ENCODE data around the gene ZNF324. TPM values are rescaled to one million over a fixed set of nuclear protein-coding genes. Genes with fewer than 3 reads are reported as not detected.

Gene ZNF324
- total and polyA plus RNA-seq, 2 of the 13 experiments (the other 11 are each of a cell fraction or from before 2014, with no cell fraction given): 1.1 to 4.7 TPM

DNA sequence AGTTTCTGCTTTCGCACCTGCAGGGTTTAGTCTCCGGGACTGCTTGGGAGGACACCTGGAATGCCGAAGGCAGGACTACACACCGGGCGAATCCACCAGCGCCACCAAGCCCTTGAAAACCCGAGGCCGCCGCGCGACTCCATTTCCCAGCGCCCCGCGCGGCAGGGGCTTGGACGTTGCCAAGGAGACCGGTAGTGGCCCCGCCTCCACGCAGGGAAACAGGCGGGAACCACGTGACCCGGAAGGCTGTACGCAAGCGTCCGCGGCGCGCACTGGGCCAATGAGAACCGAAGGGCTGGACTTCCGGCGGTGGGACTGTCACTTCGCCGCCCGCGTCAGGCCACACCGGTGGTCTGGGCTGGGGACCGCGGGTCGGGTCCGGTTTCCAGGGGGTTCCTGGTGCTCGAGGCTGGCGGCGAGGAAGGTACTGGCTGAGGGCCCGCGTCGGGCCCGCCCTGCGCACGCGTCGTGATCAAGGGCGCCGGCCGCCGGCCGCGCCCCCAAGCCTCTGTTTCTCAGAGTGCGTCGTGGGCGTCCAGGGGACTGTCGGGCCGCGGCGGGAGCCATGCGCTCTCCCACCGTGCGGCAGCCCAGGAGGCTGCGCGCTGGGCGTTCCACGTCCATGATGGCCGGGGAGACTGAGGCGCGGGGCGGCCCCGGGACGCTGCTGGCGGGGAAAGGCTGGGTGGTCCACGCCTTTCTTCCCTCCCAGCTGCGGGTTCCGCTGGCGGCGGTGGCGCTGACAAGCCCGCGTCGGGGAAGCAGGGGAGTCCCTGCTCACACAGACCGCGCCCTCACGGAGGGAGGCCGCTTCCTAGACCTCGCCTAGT is at the start of gene ZNF324 (continued):
- TF ChIP-seq EP300 (IDR thresholded peaks at IDR 0.05; ENCODE audit: low read depth in 2 of 2, low read length in 2 of 2) (no peak), EP300 (CRISPR knock-in tag; IDR thresholded peaks at IDR 0.05; ENCODE audit: borderline replicate concordance) (no peak), ZBTB8A (CRISPR knock-in tag; IDR thresholded peaks at IDR 0.05; ENCODE audit: borderline replicate concordance, low read depth) (no peak), HOXA3 (CRISPR knock-in tag; IDR thresholded peaks at IDR 0.05) (peak; percentile 77; the same call in 1 of the 2 replicates), NONO (IDR thresholded peaks at IDR 0.05) (no peak), NONO (CRISPR knock-in tag; conservative IDR thresholded peaks at IDR 0.05) (peak; percentile 80), AFF4 (CRISPR knock-in tag; IDR thresholded peaks at IDR 0.05) (no peak), ZNF724P (CRISPR knock-in tag; IDR thresholded peaks at IDR 0.05; ENCODE audit: borderline replicate concordance) (0 out of 2 replicates have a peak, but pooled peaks have one; percentile 33), ZNF567 (CRISPR knock-in tag; IDR thresholded peaks at IDR 0.05; ENCODE audit: borderline replicate concordance) (no peak), REPIN1 (CRISPR knock-in tag; IDR thresholded peaks at IDR 0.05; ENCODE audit: borderline replicate concordance, low read depth) (no peak), ZSCAN21 (CRISPR knock-in tag; IDR thresholded peaks at IDR 0.05; ENCODE audit: borderline replicate concordance) (no peak; the same call in 1 of the 2 replicates), KLF12 (CRISPR knock-in tag; IDR thresholded peaks at IDR 0.05; ENCODE audit: borderline replicate concordance) (no peak; the same call in 1 of the 2 replicates), ZNF644 (CRISPR knock-in tag; IDR thresholded peaks at IDR 0.05; ENCODE audit: low read depth) (no peak), ZHX1 (CRISPR knock-in tag; IDR thresholded peaks at IDR 0.05; ENCODE audit: low read depth) (no peak), NFKBIZ (CRISPR knock-in tag; IDR thresholded peaks at IDR 0.05) (0 out of 2 replicates have a peak, but pooled peaks have one; percentile 25), ZSCAN29 (CRISPR knock-in tag; conservative IDR thresholded peaks at IDR 0.05) (no peak), SMC3 (IDR thresholded peaks at IDR 0.05; ENCODE audit: low read length) (no peak)
- TF ChIP-seq, protein P1, sequence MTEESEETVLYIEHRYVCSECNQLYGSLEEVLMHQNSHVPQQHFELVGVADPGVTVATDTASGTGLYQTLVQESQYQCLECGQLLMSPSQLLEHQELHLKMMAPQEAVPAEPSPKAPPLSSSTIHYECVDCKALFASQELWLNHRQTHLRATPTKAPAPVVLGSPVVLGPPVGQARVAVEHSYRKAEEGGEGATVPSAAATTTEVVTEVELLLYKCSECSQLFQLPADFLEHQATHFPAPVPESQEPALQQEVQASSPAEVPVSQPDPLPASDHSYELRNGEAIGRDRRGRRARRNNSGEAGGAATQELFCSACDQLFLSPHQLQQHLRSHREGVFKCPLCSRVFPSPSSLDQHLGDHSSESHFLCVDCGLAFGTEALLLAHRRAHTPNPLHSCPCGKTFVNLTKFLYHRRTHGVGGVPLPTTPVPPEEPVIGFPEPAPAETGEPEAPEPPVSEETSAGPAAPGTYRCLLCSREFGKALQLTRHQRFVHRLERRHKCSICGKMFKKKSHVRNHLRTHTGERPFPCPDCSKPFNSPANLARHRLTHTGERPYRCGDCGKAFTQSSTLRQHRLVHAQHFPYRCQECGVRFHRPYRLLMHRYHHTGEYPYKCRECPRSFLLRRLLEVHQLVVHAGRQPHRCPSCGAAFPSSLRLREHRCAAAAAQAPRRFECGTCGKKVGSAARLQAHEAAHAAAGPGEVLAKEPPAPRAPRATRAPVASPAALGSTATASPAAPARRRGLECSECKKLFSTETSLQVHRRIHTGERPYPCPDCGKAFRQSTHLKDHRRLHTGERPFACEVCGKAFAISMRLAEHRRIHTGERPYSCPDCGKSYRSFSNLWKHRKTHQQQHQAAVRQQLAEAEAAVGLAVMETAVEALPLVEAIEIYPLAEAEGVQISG (CRISPR knock-in tag; IDR thresholded peaks at IDR 0.05): peak; percentile 81
- TF ChIP-seq, protein P2, sequence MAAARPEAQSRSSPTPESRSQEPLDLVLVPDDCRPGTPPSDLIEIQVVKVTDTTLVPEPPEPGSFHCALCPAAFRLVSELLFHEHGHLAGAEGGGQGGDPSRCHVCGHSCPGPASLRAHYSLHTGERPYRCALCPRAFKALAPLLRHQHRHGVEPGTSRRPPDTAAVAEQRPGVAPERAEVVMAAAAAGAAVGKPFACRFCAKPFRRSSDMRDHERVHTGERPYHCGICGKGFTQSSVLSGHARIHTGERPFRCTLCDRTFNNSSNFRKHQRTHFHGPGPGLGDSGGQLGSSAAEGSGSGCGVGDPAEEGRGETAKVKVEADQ (CRISPR knock-in tag; IDR thresholded peaks at IDR 0.05; ENCODE audit: borderline replicate concordance): no peak
